Muscle of leg (tissue), 16 donors: Measurements from ENCODE around the gene SPG7. TPM values are rescaled to one million over a fixed set of nuclear protein-coding genes. Genes with fewer than 3 reads are reported as not detected.
A peak's percentile ranks its signal among the peaks of the same experiment; 100 is the strongest.
"Not testable (repeated sequence)": the region's sequence is repeated elsewhere in the genome, so short reads cannot be mapped to it uniquely, and the experiment has no call there.

ENCODE experiments used
- DNase-seq: peaks from one replicate; pipeline ENCODE4 v3.0.0; 2013
- H3K27ac ChIP-seq: one replicate; pipeline ENCODE4 v1.5.1; 2013; ENCODE audit warnings: mild to moderate bottlenecking, low read length, control low read depth
- H3K27me3 ChIP-seq: one replicate; pipeline ENCODE4 v1.6.1; 2013; ENCODE audit warnings: low read length; ENCODE audit not compliant: control insufficient read depth, insufficient read depth
- H3K36me3 ChIP-seq: one replicate; pipeline ENCODE4 v1.6.1; 2013; ENCODE audit warnings: low read length; ENCODE audit not compliant: control insufficient read depth, insufficient read depth
- H3K4me1 ChIP-seq: one replicate; pipeline ENCODE4 v1.6.1; 2013; ENCODE audit warnings: low read length; ENCODE audit not compliant: control insufficient read depth, insufficient read depth
- H3K4me3 ChIP-seq: one replicate; pipeline ENCODE4 v1.5.1; 2013; ENCODE audit warnings: low read length, control low read depth
- H3K9me3 ChIP-seq: replicated peaks from 2 replicates; pipeline ENCODE4 v1.6.1; 2013; ENCODE audit warnings: low read depth, low read length; ENCODE audit not compliant: control insufficient read depth
- WGBS: methylation state at CpG from one replicate; pipeline ENCODE4 v1.1.5; 2013; ENCODE audit warnings: missing lambda C conversion rate; ENCODE audit not compliant: insufficient coverage; 5-methylcytosine and 5-hydroxymethylcytosine counted together
- long read RNA-seq, 11 donors: transcript quantifications; one replicate each; lab custom pipeline, GENCODE V29; 2026
- polyA plus RNA-seq, 8 donors: library from polyadenylated mRNA; unstranded; fragments of 120-200 nt; gene quantifications; one replicate each; pipeline versions ENCODE4 v1.2.1 to v1.2.3, GENCODE V29; 2013; ENCODE audit warnings: inconsistent platforms in 1 of 8, low replicate concordance in 1 of 8; ENCODE audit not compliant: insufficient read length in 8 of 8, insufficient read depth in 1 of 8
- total RNA-seq: library from RNA; stranded (reverse); fragments of 120-200 nt; gene quantifications from one replicate; pipeline ENCODE4 v1.2.4, GENCODE V29; 2013

Gene SPG7
- total RNA-seq (73.5 TPM), polyA plus RNA-seq (10 to 100 TPM; 48.2 to 84.9 (median 64.5) TPM)
- long read RNA-seq, donor 1, full-length matches to known transcripts = 12 of 12 reads
- long read RNA-seq, donor 1, partial matches to known transcripts = 0 of 12 reads
- long read RNA-seq, donor 1, other reads (novel, unspliced or antisense) = 0 of 12 reads
- long read RNA-seq, donor 2, full-length matches to known transcripts = 1 of 1 reads
- long read RNA-seq, donor 2, partial matches to known transcripts = 0 of 1 reads
- long read RNA-seq, donor 2, other reads (novel, unspliced or antisense) = 0 of 1 reads
- long read RNA-seq, donor 3, full-length matches to known transcripts = 24 of 29 reads
- long read RNA-seq, donor 3, partial matches to known transcripts = 5 of 29 reads
- long read RNA-seq, donor 3, other reads (novel, unspliced or antisense) = 0 of 29 reads
- long read RNA-seq, donor 4, full-length matches to known transcripts = 8 of 8 reads
- long read RNA-seq, donor 4, partial matches to known transcripts = 0 of 8 reads
- long read RNA-seq, donor 4, other reads (novel, unspliced or antisense) = 0 of 8 reads
- long read RNA-seq, donor 5, full-length matches to known transcripts = 23 of 23 reads
- long read RNA-seq, donor 5, partial matches to known transcripts = 0 of 23 reads
- long read RNA-seq, donor 5, other reads (novel, unspliced or antisense) = 0 of 23 reads
- long read RNA-seq, donor 6, full-length matches to known transcripts = 26 of 36 reads
- long read RNA-seq, donor 6, partial matches to known transcripts = 10 of 36 reads
- long read RNA-seq, donor 6, other reads (novel, unspliced or antisense) = 0 of 36 reads
- long read RNA-seq, donor 7, full-length matches to known transcripts = 14 of 14 reads
- long read RNA-seq, donor 7, partial matches to known transcripts = 0 of 14 reads
- long read RNA-seq, donor 7, other reads (novel, unspliced or antisense) = 0 of 14 reads
- long read RNA-seq, donor 8, full-length matches to known transcripts = 8 of 8 reads
- long read RNA-seq, donor 8, partial matches to known transcripts = 0 of 8 reads
- long read RNA-seq, donor 8, other reads (novel, unspliced or antisense) = 0 of 8 reads
- long read RNA-seq, donor 9, full-length matches to known transcripts = 8 of 8 reads
- long read RNA-seq, donor 9, partial matches to known transcripts = 0 of 8 reads
- long read RNA-seq, donor 9, other reads (novel, unspliced or antisense) = 0 of 8 reads
- long read RNA-seq, donor 10, full-length matches to known transcripts = 21 of 21 reads
- long read RNA-seq, donor 10, partial matches to known transcripts = 0 of 21 reads
- long read RNA-seq, donor 10, other reads (novel, unspliced or antisense) = 0 of 21 reads
- long read RNA-seq, donor 11, full-length matches to known transcripts = 16 of 22 reads
- long read RNA-seq, donor 11, partial matches to known transcripts = 6 of 22 reads
- long read RNA-seq, donor 11, other reads (novel, unspliced or antisense) = 0 of 22 reads

DNA sequence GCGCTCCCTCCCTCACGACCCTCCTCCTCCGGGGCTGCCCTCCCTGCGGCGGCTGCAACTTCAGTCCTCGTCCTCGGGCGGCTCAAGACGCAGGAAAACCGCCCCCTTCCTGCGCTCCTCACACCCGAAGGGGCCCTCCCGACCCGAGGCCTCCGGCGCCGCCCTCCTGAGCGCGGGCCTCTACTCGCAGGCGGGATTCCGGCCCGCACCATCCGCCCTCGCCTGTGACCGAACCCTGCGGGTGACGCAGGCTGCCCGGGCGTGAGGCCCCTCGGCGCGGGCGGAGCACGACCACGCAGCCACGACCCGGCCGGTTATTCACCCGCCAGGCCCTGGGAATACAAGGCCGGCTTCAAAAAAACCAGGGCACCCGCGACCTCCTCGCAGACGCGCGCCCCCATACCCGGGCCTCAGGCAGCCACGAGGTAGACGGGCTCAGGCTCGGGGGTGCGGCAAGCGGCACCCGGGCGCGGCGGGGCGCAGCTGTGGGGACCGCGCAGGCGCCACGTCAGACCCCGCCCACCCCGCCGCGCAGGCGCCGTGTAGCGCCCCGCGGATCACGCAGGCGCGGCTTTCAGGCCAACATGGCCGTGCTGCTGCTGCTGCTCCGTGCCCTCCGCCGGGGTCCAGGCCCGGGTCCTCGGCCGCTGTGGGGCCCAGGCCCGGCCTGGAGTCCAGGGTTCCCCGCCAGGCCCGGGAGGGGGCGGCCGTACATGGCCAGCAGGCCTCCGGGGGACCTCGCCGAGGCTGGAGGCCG, at the start of gene SPG7:
Gene SPG7, plus strand, starts transcription at position 570 of the 757 bp plus-strand sequence. Its CDS starts 15 bp downstream, at position 585.
- Histone ChIP-seq H3K27ac (peak within 1 kb of the TSS; percentile 96), H3K27me3 (no peaks in the 10 kb centered on the region), H3K4me3 (peak within 1 kb of the TSS; percentile 74), H3K4me1 (peaks cover 32% of the 10 kb centered on the region), H3K9me3 (no peaks in the 10 kb centered on the region), H3K36me3 (peaks cover 24% of the 10 kb centered on the region)
- peak; percentile 94 for DNase-seq
- WGBS = under 1% methylated on average over 90 of the region's 90 CpGs

DNA sequence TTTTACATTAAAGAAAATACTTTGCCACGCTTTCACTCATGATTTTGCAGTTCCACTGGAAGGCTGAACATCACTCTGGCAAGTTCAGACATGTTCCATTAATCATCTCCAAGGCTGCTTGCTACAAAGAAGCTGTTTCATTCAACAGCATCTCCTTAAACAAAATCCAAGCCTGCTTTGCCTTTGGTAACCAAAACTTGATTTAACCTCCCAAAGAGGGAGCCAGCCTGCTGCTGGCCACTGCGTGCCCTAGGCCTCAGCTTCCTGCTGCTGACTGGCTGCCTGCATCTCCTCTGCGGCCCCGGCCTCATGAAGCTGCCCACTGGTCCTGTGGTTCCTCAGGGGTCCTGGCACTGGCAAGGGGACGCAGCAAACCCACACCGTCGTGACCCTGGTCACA, 49.7 kb upstream of the SPG7 start:
- no peaks in the 10 kb centered on the region for H3K27me3 ChIP-seq
- H3K4me3 ChIP-seq = no peak overlapping the region
- H3K27ac ChIP-seq = peak overlapping the region; percentile 72
- no peaks in the 10 kb centered on the region for H3K36me3 ChIP-seq
- H3K4me1 ChIP-seq = peaks cover 14% of the 10 kb centered on the region
- 30% methylated on average over 7 of the region's 7 CpGs for WGBS
- no peaks in the 10 kb centered on the region for H3K9me3 ChIP-seq
- peak; percentile 90 for DNase-seq

DNA sequence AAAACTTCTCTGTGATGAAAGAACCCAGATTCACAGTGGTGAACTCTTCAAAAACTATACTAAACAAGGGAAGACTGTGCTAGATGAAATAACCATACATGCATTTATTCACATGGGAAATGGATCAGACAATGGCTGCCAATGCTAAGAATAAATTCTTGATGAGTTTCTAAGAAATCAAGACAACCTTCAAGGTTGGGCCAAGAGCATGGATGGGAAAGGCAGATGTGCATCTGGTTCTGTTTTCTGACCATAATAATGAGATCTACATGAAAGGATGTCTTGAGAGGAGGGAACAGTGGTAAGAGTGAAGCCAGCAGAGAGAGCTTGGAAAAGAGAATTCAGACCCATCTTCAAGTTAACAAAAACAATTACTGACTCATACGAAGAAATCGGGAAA, 49.2 kb upstream of the SPG7 start:
- no peaks in the 10 kb centered on the region for H3K36me3 ChIP-seq
- H3K27me3 ChIP-seq = no peaks in the 10 kb centered on the region
- DNase-seq = peak; percentile 95
- H3K4me1 ChIP-seq = peaks cover 10% of the 10 kb centered on the region
- no CpG with 5 or more reads among the region's 2 CpGs for WGBS
- H3K27ac ChIP-seq = peak overlapping the region; percentile 72
- H3K9me3 ChIP-seq = no peaks in the 10 kb centered on the region
- no peak overlapping the region for H3K4me3 ChIP-seq

DNA sequence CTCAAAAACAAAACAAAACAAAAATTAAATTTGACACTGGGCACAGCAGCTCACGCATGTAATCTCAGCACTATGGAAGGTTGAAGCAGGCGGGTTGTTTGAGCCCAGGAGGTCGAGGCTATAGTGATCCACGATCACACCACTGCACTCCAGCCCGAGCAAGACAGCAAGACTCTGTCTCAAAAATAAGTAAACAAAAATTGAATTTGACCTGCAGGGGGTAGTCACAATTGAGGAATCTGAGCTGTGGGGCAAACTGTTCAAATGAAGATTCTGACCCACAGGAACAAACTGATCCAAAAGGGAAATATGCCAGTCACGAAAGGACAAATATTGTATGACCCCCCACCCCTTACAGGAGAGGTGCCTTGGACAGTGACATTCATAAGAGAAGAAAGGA, 47.6 kb upstream of the SPG7 start:
- Histone ChIP-seq H3K4me1 (peaks cover 7% of the 10 kb centered on the region), H3K27ac (no peak overlapping the region), H3K36me3 (no peaks in the 10 kb centered on the region), H3K9me3 (no peaks in the 10 kb centered on the region), H3K27me3 (no peaks in the 10 kb centered on the region), H3K4me3 (no peak overlapping the region)
- WGBS = no CpG with 5 or more reads among the region's 6 CpGs
- no peak for DNase-seq

DNA sequence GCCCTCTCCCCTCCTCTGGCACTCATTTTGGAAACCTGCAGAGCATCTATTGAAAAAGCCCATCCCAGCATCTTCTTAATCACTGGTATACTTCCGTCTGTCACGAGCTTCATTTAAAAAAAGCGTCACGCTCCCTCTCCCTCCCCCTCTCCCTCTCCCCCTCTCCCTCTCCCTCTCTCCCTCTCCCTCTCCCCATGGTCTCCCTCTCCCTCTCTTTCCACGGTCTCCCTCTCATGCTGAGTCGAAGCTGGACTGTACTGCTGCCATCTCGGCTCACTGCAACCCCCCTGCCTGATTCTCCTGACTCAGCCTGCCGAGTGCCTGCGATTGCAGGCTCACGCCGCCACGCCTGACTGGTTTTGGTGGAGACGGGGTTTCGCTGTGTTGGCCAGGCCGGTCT, 46.3 kb upstream of the SPG7 start:
- WGBS = 40% methylated on average over 2 of the region's 15 CpGs
- not testable (repeated sequence) for DNase-seq, H3K4me3 ChIP-seq, H3K9me3 ChIP-seq, H3K27ac ChIP-seq, H3K36me3 ChIP-seq, H3K27me3 ChIP-seq
- H3K4me1 ChIP-seq = peaks cover 11% of the 10 kb centered on the region

DNA sequence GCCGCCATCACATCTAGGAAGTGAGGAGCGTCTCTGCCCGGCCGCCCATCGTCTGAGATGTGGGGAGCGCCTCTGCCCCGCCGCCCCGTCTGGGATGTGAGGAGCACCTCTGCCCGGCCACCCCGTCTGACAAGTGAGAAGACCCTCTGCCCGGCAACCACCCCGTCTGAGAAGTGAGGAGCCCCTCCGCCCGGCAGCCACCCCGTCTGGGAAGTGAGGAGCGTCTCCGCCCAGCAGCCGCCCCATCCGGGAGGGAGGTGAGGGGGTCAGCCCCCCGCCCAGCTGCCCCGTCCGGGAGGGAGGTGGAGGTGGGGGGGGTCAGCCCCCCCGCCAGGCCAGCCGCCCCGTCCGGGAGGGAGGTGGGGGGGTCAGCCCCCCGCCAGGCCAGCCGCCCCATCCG, 45.6 kb upstream of the SPG7 start:
- H3K4me1 ChIP-seq = peaks cover 13% of the 10 kb centered on the region
- not testable (repeated sequence) for H3K4me3 ChIP-seq, H3K9me3 ChIP-seq, DNase-seq, H3K27ac ChIP-seq, H3K36me3 ChIP-seq, H3K27me3 ChIP-seq
- 96% methylated on average over 5 of the region's 30 CpGs for WGBS

DNA sequence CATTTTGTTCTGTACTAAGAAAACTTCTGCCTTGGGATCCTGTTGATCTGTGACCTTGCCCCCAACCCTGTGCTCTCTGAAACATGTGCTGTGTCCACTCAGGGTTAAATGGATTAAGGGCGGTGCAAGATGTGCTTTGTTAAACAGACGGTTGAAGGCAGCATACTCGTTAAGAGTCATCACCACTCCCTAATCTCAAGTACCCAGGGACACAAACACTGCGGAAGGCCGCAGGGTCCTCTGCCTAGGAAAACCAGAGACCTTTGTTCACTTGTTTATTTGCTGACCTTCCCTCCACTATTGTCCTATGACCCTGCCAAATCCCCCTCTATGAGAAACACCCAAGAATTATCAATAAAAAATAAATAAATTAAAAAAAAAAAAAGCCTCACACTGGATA, 44.9 kb upstream of the SPG7 start:
- H3K4me1 ChIP-seq = peaks cover 13% of the 10 kb centered on the region
- H3K36me3 ChIP-seq, H3K4me3 ChIP-seq, H3K27me3 ChIP-seq, H3K9me3 ChIP-seq, H3K27ac ChIP-seq, DNase-seq: not testable (repeated sequence)
- WGBS = no CpG with 5 or more reads among the region's 5 CpGs

DNA sequence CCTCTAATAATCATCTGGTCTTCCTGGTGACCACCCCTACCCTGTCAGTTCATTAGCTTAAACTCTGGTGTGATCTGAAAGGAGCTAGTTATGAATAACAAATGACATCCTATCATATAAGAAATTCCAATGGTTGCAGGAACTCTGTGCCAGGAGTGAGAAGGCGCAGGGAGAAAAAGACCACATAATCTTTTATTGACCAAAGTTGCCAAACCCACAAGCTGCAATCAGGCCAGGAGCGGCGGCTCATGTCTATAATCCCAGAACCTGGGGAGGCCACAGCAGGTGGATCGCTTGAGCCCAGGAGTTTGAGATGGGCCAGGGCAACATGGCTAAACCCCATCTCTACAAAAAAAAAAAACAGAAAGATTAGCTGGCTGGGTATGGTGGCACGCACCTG, 41.3 kb upstream of the SPG7 start:
- Histone ChIP-seq H3K4me1 (peaks cover 13% of the 10 kb centered on the region), H3K27me3 (no peaks in the 10 kb centered on the region), H3K27ac (no peak overlapping the region), H3K9me3 (no peaks in the 10 kb centered on the region), H3K36me3 (no peaks in the 10 kb centered on the region), H3K4me3 (no peak overlapping the region)
- WGBS = 79% methylated on average over 2 of the region's 5 CpGs
- DNase-seq = no peak

DNA sequence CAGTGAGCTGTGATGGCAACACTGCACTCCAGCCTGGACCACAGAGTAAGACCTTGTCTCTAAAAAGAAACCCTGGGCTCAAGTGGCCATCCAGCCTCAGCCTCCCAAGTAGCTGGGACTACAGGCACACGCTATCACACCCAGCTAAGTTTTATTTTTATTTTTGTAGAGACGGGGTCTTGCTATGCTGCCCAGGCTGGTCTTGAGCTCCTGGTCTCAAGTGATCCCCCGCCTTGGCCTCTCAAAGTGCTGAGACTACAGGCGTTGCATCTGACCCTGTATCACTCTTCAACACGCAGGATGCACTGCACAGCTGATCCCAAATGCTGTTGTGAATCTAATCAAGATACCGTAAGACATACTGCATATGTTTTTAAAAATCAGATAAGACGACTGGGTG, 40.8 kb upstream of the SPG7 start:
- WGBS = 100% methylated on average over 3 of the region's 7 CpGs
- Histone ChIP-seq H3K36me3 (no peaks in the 10 kb centered on the region), H3K27ac (no peak overlapping the region), H3K4me1 (peaks cover 13% of the 10 kb centered on the region), H3K4me3 (no peak overlapping the region), H3K9me3 (no peaks in the 10 kb centered on the region), H3K27me3 (no peaks in the 10 kb centered on the region)
- DNase-seq = no peak
